HG02840 (cell line): ENCODE results near the gene LRRC49.
"Not testable (repeated sequence)": the region's sequence is repeated elsewhere in the genome, so short reads cannot be mapped to it uniquely, and the experiment has no call there.

ENCODE experiments used
- ATAC-seq: cut with Tn5 transposase; IDR thresholded peaks from one replicate; pipeline ENCODE4 v1.9.1; 2021; ENCODE audit warnings: mild to moderate bottlenecking, moderate library complexity, moderate number of reproducible peaks; ENCODE audit not compliant: unreplicated experiment, low FRiP score

LRRC49 gene

GRCh38 chr15:70892002-70892911, at the start of gene LRRC49, which contains the start of gene THAP10:
Gene LRRC49 (plus strand): TSS chr15:70892826. CDS start chr15:70892895, 69 bp downstream.
Gene THAP10 (minus strand): TSS chr15:70892433. CDS start chr15:70892272, 161 bp downstream.
- ATAC-seq = peak; percentile 64

- ATAC-seq = no peak
Observed at GRCh38 chr15:70845602-70846360, 46.8 kb upstream of the LRRC49 start.

- ATAC-seq = no peak
Observed at GRCh38 chr15:70851889-70852288, 40.7 kb upstream of the LRRC49 start.

- ATAC-seq = no peak
Observed at GRCh38 chr15:70852501-70853317, 39.9 kb upstream of the LRRC49 start.

- no peak for ATAC-seq
Observed at GRCh38 chr15:70853318-70853972, 39.2 kb upstream of the LRRC49 start.

- ATAC-seq = no peak
Observed at GRCh38 chr15:70853973-70854665, 38.5 kb upstream of the LRRC49 start, which contains the start of gene LARP6. Gene LARP6 (minus strand): TSS chr15:70854157. CDS start chr15:70854088, 69 bp downstream.

GRCh38 chr15:70854666-70854976, 38.0 kb upstream of the LRRC49 start:
- no peak for ATAC-seq

- no peak for ATAC-seq
Observed at GRCh38 chr15:70855764-70856163, 36.9 kb upstream of the LRRC49 start.

GRCh38 chr15:70856177-70856883, 36.3 kb upstream of the LRRC49 start:
- no peak for ATAC-seq

- ATAC-seq = no peak
Observed at GRCh38 chr15:70856884-70857561, 35.6 kb upstream of the LRRC49 start.

GRCh38 chr15:70857562-70858285, 34.9 kb upstream of the LRRC49 start:
- ATAC-seq = no peak

GRCh38 chr15:70858614-70859321, 33.9 kb upstream of the LRRC49 start:
- not testable (repeated sequence) for ATAC-seq

- ATAC-seq = no peak
Observed at GRCh38 chr15:70859322-70859908, 33.2 kb upstream of the LRRC49 start.

GRCh38 chr15:70859998-70860397, 32.6 kb upstream of the LRRC49 start:
- ATAC-seq = no peak

GRCh38 chr15:70863450-70864218, 29.0 kb upstream of the LRRC49 start:
- no peak for ATAC-seq
